Measurements from ENCODE around the gene TLX1.
"Not testable (repeated sequence)": the region's sequence is repeated elsewhere in the genome, so short reads cannot be mapped to it uniquely, and the experiment has no call there.

Gene TLX1

GRCh38 chr10:101145145-101145544 is 14.0 kb downstream of the TLX1 start:
- H3K4me2 ChIP-seq, result no peak overlapping the region
- H3K9ac ChIP-seq, result no peak overlapping the region
- peaks cover 69% of the 10 kb centered on the region for H4K20me1 ChIP-seq
- peaks cover 100% of the 10 kb centered on the region for H3K27me3 ChIP-seq
- no peaks in the 10 kb centered on the region for H3K4me1 ChIP-seq
- TF ChIP-seq Cebpa-rat (IDR thresholded peaks at IDR 0.05), result no peak
- peaks cover 14% of the 10 kb centered on the region for H3K9me3 ChIP-seq
- no peak overlapping the region for H3K27ac ChIP-seq
- H3K4me3 ChIP-seq, result no peak overlapping the region
- H3K36me3 ChIP-seq, result no peaks in the 10 kb centered on the region

GRCh38 chr10:101145750-101146391 is 14.8 kb downstream of the TLX1 start:
- Histone ChIP-seq H3K4me1 (no peaks in the 10 kb centered on the region), H3K9me3 (peaks cover 14% of the 10 kb centered on the region), H4K20me1 (peaks cover 62% of the 10 kb centered on the region), H3K27ac (no peak overlapping the region), H3K4me3 (no peak overlapping the region), H3K36me3 (no peaks in the 10 kb centered on the region), H3K9ac (no peak overlapping the region), H3K4me2 (no peak overlapping the region), H3K27me3 (peaks cover 96% of the 10 kb centered on the region)
- TF ChIP-seq Cebpa-rat (IDR thresholded peaks at IDR 0.05), result no peak

- H3K4me2 ChIP-seq, result no peak overlapping the region
- no peaks in the 10 kb centered on the region for H3K36me3 ChIP-seq
- H3K27me3 ChIP-seq, result peaks cover 89% of the 10 kb centered on the region
- H3K9ac ChIP-seq, result no peak overlapping the region
- no peak overlapping the region for H3K4me3 ChIP-seq
- H4K20me1 ChIP-seq, result peaks cover 54% of the 10 kb centered on the region
- peaks cover 14% of the 10 kb centered on the region for H3K9me3 ChIP-seq
- H3K27ac ChIP-seq, result no peak overlapping the region
- no peak for TF ChIP-seq Cebpa-rat (IDR thresholded peaks at IDR 0.05)
- no peaks in the 10 kb centered on the region for H3K4me1 ChIP-seq
These were observed 15.5 kb downstream of the TLX1 start for GRCh38 chr10:101146392-101147251.

- Histone ChIP-seq H3K9ac (no peak overlapping the region), H3K4me2 (no peak overlapping the region), H3K27ac (no peak overlapping the region), H3K27me3 (peaks cover 44% of the 10 kb centered on the region), H4K20me1 (peaks cover 8% of the 10 kb centered on the region; the same call in 1 of the 2 replicates), H3K4me1 (no peaks in the 10 kb centered on the region), H3K9me3 (peaks cover 14% of the 10 kb centered on the region), H3K36me3 (no peaks in the 10 kb centered on the region), H3K4me3 (no peak overlapping the region)
- TF ChIP-seq Cebpa-rat (IDR thresholded peaks at IDR 0.05), result no peak
These were observed 20.3 kb downstream of the TLX1 start for GRCh38 chr10:101151395-101151794.

- H4K20me1 ChIP-seq, result no peaks in the 10 kb centered on the region
- no peaks in the 10 kb centered on the region for H3K4me1 ChIP-seq
- TF ChIP-seq Cebpa-rat (IDR thresholded peaks at IDR 0.05), result no peak
- H3K4me3 ChIP-seq, result no peak overlapping the region
- no peaks in the 10 kb centered on the region for H3K36me3 ChIP-seq
- no peak overlapping the region for H3K27ac ChIP-seq
- no peak overlapping the region for H3K4me2 ChIP-seq
- H3K9me3 ChIP-seq, result peaks cover 14% of the 10 kb centered on the region
- H3K27me3 ChIP-seq, result peaks cover 39% of the 10 kb centered on the region
- no peak overlapping the region for H3K9ac ChIP-seq
These were observed 21.2 kb downstream of the TLX1 start for GRCh38 chr10:101152316-101152715.

GRCh38 chr10:101154506-101154905 is 23.4 kb downstream of the TLX1 start:
- not testable (repeated sequence) for H3K4me2 ChIP-seq, H3K4me3 ChIP-seq, H3K9me3 ChIP-seq, H3K9ac ChIP-seq, H3K27ac ChIP-seq, H3K36me3 ChIP-seq, H4K20me1 ChIP-seq, H3K4me1 ChIP-seq
- peaks cover 23% of the 10 kb centered on the region for H3K27me3 ChIP-seq

GRCh38 chr10:101155896-101156295 is 24.8 kb downstream of the TLX1 start:
- H3K36me3 ChIP-seq, result no peaks in the 10 kb centered on the region
- H3K9me3 ChIP-seq, result no peaks in the 10 kb centered on the region
- H3K4me3 ChIP-seq, result no peak overlapping the region
- no peaks in the 10 kb centered on the region for H3K4me1 ChIP-seq
- TF ChIP-seq Cebpa-rat (IDR thresholded peaks at IDR 0.05), result no peak
- H3K9ac ChIP-seq, result no peak overlapping the region
- no peak overlapping the region for H3K27ac ChIP-seq
- peaks cover 17% of the 10 kb centered on the region; the same call in 1 of the 2 replicates for H3K27me3 ChIP-seq
- 0 out of 2 replicates have a peak, but pooled peaks cover 4% of the 10 kb centered on the region for H4K20me1 ChIP-seq
- H3K4me2 ChIP-seq, result no peak overlapping the region

GRCh38 chr10:101157756-101158458 is 26.8 kb downstream of the TLX1 start:
- Histone ChIP-seq H3K27me3 (peaks cover 25% of the 10 kb centered on the region), H3K4me2 (no peak overlapping the region), H3K4me3 (no peak overlapping the region), H3K36me3 (no peaks in the 10 kb centered on the region), H3K27ac (no peak overlapping the region), H3K4me1 (peaks cover 2% of the 10 kb centered on the region; the same call in 1 of the 2 replicates), H4K20me1 (0 out of 2 replicates have a peak, but pooled peaks cover 4% of the 10 kb centered on the region), H3K9ac (no peak overlapping the region), H3K9me3 (no peaks in the 10 kb centered on the region)
- TF ChIP-seq Cebpa-rat (IDR thresholded peaks at IDR 0.05), result no peak

GRCh38 chr10:101158459-101159058 is 27.5 kb downstream of the TLX1 start:
- H3K9me3 ChIP-seq, result no peaks in the 10 kb centered on the region
- peaks cover 25% of the 10 kb centered on the region for H3K27me3 ChIP-seq

More at GRCh38 chr10:101158459-101159058, 27.5 kb downstream of the TLX1 start:
- Histone ChIP-seq H3K4me1 (peaks cover 5% of the 10 kb centered on the region; the same call in 1 of the 2 replicates), H3K27ac (no peak overlapping the region), H3K36me3 (no peaks in the 10 kb centered on the region), H3K4me3 (no peak overlapping the region), H3K9ac (no peak overlapping the region), H4K20me1 (0 out of 2 replicates have a peak, but pooled peaks cover 4% of the 10 kb centered on the region), H3K4me2 (no peak overlapping the region)
- no peak for TF ChIP-seq Cebpa-rat (IDR thresholded peaks at IDR 0.05)

Data from BLaER1 (cell line).